ENCODE data around the gene E2F1.

The E2F1 gene

GRCh38 chr20:33684533-33685327, 1.5 kb downstream of the E2F1 start:
- no CpG with 5 or more reads among the region's 10 CpGs for WGBS (ENCODE audit: extremely low coverage, insufficient coverage, insufficient read length)
- no peak overlapping the region for H3K18ac ChIP-seq (ENCODE audit: low read length)
- no peak overlapping the region for H3K4ac ChIP-seq (ENCODE audit: low read depth, low read length)
- no peak overlapping the region for H2AFZ ChIP-seq (ENCODE audit: insufficient read depth, low read length, poor library complexity)
- H2BK120ac ChIP-seq (ENCODE audit: insufficient read depth, low read length, poor library complexity): no peak overlapping the region
- H3K27me3 ChIP-seq (ENCODE audit: insufficient read depth, low read length): no peaks in the 10 kb centered on the region
- peaks cover 2% of the 10 kb centered on the region for H3K79me2 ChIP-seq (ENCODE audit: control insufficient read depth, insufficient read depth, low read length, poor library complexity)
- no peak overlapping the region for H3K23ac ChIP-seq (ENCODE audit: low read length)
- peak overlapping the region; percentile 85 for H3K4me2 ChIP-seq (ENCODE audit: low read length)
- no peak overlapping the region for H4K91ac ChIP-seq (ENCODE audit: low read depth, low read length)
- no peak overlapping the region for H2BK12ac ChIP-seq (ENCODE audit: low read length)
- no peak overlapping the region for H3K14ac ChIP-seq (ENCODE audit: low read length)
- H3K36me3 ChIP-seq (ENCODE audit: control insufficient read depth in 1 of 2, insufficient read depth in 2 of 2, low read length in 2 of 2): peaks cover 3 to 7% of the 10 kb centered on the region in 2 experiments
- H4K8ac ChIP-seq (ENCODE audit: low read depth, low read length): no peak overlapping the region
- no peaks in the 10 kb centered on the region for H3K79me1 ChIP-seq (ENCODE audit: low read length)
- no peak overlapping the region for H3K27ac ChIP-seq (ENCODE audit: low read depth, low read length)
- no peak for DNase-seq
- H2AK5ac ChIP-seq (ENCODE audit: low read length): no peak overlapping the region
- H2BK5ac ChIP-seq (ENCODE audit: low read depth, low read length, poor library complexity): no peak overlapping the region
- H3K9me3 ChIP-seq (ENCODE audit: insufficient read depth, low read depth, low read length): no peaks in the 10 kb centered on the region
- H4K12ac ChIP-seq (ENCODE audit: low read depth, low read length): no peak overlapping the region
- H3K9ac ChIP-seq (ENCODE audit: low read length): no peak overlapping the region
- peak overlapping the region; percentile 13 for H3K4me3 ChIP-seq (ENCODE audit: low read depth, low read length)
- H3K4me1 ChIP-seq (ENCODE audit: control insufficient read depth in 1 of 2, insufficient read depth in 2 of 2, low read length in 2 of 2): peaks cover 8 to 14% of the 10 kb centered on the region in 2 experiments

- no peak overlapping the region for H2AK5ac ChIP-seq (ENCODE audit: low read length)
- no peak overlapping the region for H3K4me3 ChIP-seq (ENCODE audit: low read depth, low read length)
- WGBS (ENCODE audit: extremely low coverage, insufficient coverage, insufficient read length): no CpG with 5 or more reads among the region's 9 CpGs
Observed at GRCh38 chr20:33681728-33682353, 4.3 kb downstream of the E2F1 start.

GRCh38 chr20:33681288-33681687, 4.9 kb downstream of the E2F1 start:
- Histone ChIP-seq H4K12ac (ENCODE audit: low read depth, low read length) (no peak overlapping the region), H3K27me3 (ENCODE audit: insufficient read depth, low read length) (no peaks in the 10 kb centered on the region), H2BK5ac (ENCODE audit: low read depth, low read length, poor library complexity) (no peak overlapping the region), H3K4me3 (ENCODE audit: low read depth, low read length) (no peak overlapping the region), H3K4me1 (ENCODE audit: control insufficient read depth in 1 of 2, insufficient read depth in 2 of 2, low read length in 2 of 2) (peaks cover 8 to 9% of the 10 kb centered on the region in 2 experiments), H4K91ac (ENCODE audit: low read depth, low read length) (no peak overlapping the region), H2AK5ac (ENCODE audit: low read length) (no peak overlapping the region), H3K4ac (ENCODE audit: low read depth, low read length) (no peak overlapping the region), H4K8ac (ENCODE audit: low read depth, low read length) (no peak overlapping the region), H3K79me1 (ENCODE audit: low read length) (no peaks in the 10 kb centered on the region), H2AFZ (ENCODE audit: insufficient read depth, low read length, poor library complexity) (no peak overlapping the region), H3K23ac (ENCODE audit: low read length) (no peak overlapping the region), H2BK120ac (ENCODE audit: insufficient read depth, low read length, poor library complexity) (no peak overlapping the region), H3K79me2 (ENCODE audit: control insufficient read depth, insufficient read depth, low read length, poor library complexity) (peaks cover 2% of the 10 kb centered on the region), H3K14ac (ENCODE audit: low read length) (no peak overlapping the region), H2BK12ac (ENCODE audit: low read length) (no peak overlapping the region), H3K18ac (ENCODE audit: low read length) (no peak overlapping the region), H3K27ac (ENCODE audit: low read depth, low read length) (no peak overlapping the region), H3K4me2 (ENCODE audit: low read length) (no peak overlapping the region), H3K9me3 (ENCODE audit: insufficient read depth, low read depth, low read length) (peaks cover 2% of the 10 kb centered on the region), H3K36me3 (ENCODE audit: control insufficient read depth in 1 of 2, insufficient read depth in 2 of 2, low read length in 2 of 2) (peaks cover 26 to 27% of the 10 kb centered on the region in 2 experiments), H3K9ac (ENCODE audit: low read length) (no peak overlapping the region)
- no peak for DNase-seq
- no CpG with 5 or more reads among the region's 5 CpGs for WGBS (ENCODE audit: extremely low coverage, insufficient coverage, insufficient read length)

More at GRCh38 chr20:33681728-33682353, 4.3 kb downstream of the E2F1 start:
- peaks cover 2% of the 10 kb centered on the region for H3K79me2 ChIP-seq (ENCODE audit: control insufficient read depth, insufficient read depth, low read length, poor library complexity)
- no peak overlapping the region for H4K12ac ChIP-seq (ENCODE audit: low read depth, low read length)
- H3K27me3 ChIP-seq (ENCODE audit: insufficient read depth, low read length): no peaks in the 10 kb centered on the region
- no peak overlapping the region for H2AFZ ChIP-seq (ENCODE audit: insufficient read depth, low read length, poor library complexity)
- H4K8ac ChIP-seq (ENCODE audit: low read depth, low read length): no peak overlapping the region
- no peak overlapping the region for H3K9ac ChIP-seq (ENCODE audit: low read length)
- no peak overlapping the region for H3K14ac ChIP-seq (ENCODE audit: low read length)
- H3K4ac ChIP-seq (ENCODE audit: low read depth, low read length): no peak overlapping the region
- H3K4me1 ChIP-seq (ENCODE audit: control insufficient read depth in 1 of 2, insufficient read depth in 2 of 2, low read length in 2 of 2): peaks cover 8 to 12% of the 10 kb centered on the region in 2 experiments
- H2BK12ac ChIP-seq (ENCODE audit: low read length): no peak overlapping the region
- H2BK5ac ChIP-seq (ENCODE audit: low read depth, low read length, poor library complexity): no peak overlapping the region
- no peak overlapping the region for H3K27ac ChIP-seq (ENCODE audit: low read depth, low read length)
- DNase-seq: no peak
- H3K23ac ChIP-seq (ENCODE audit: low read length): no peak overlapping the region
- H3K4me2 ChIP-seq (ENCODE audit: low read length): no peak overlapping the region
- H3K36me3 ChIP-seq (ENCODE audit: control insufficient read depth in 1 of 2, insufficient read depth in 2 of 2, low read length in 2 of 2): peaks cover 21 to 23% of the 10 kb centered on the region in 2 experiments
- no peaks in the 10 kb centered on the region for H3K9me3 ChIP-seq (ENCODE audit: insufficient read depth, low read depth, low read length)
- no peaks in the 10 kb centered on the region for H3K79me1 ChIP-seq (ENCODE audit: low read length)
- H2BK120ac ChIP-seq (ENCODE audit: insufficient read depth, low read length, poor library complexity): no peak overlapping the region
- H3K18ac ChIP-seq (ENCODE audit: low read length): no peak overlapping the region
- H4K91ac ChIP-seq (ENCODE audit: low read depth, low read length): no peak overlapping the region

GRCh38 chr20:33680686-33681085, 5.5 kb downstream of the E2F1 start:
- Histone ChIP-seq H2AFZ (ENCODE audit: insufficient read depth, low read length, poor library complexity) (no peak overlapping the region), H3K27ac (ENCODE audit: low read depth, low read length) (no peak overlapping the region), H3K27me3 (ENCODE audit: insufficient read depth, low read length) (no peaks in the 10 kb centered on the region), H3K36me3 (ENCODE audit: control insufficient read depth in 1 of 2, insufficient read depth in 2 of 2, low read length in 2 of 2) (peaks cover 26 to 29% of the 10 kb centered on the region in 2 experiments), H3K9me3 (ENCODE audit: insufficient read depth, low read depth, low read length) (peaks cover 2% of the 10 kb centered on the region), H3K79me1 (ENCODE audit: low read length) (no peaks in the 10 kb centered on the region), H3K23ac (ENCODE audit: low read length) (no peak overlapping the region), H2BK5ac (ENCODE audit: low read depth, low read length, poor library complexity) (no peak overlapping the region), H3K9ac (ENCODE audit: low read length) (no peak overlapping the region), H3K79me2 (ENCODE audit: control insufficient read depth, insufficient read depth, low read length, poor library complexity) (peaks cover 2% of the 10 kb centered on the region), H2BK12ac (ENCODE audit: low read length) (no peak overlapping the region), H3K4me3 (ENCODE audit: low read depth, low read length) (no peak overlapping the region), H4K12ac (ENCODE audit: low read depth, low read length) (no peak overlapping the region), H2BK120ac (ENCODE audit: insufficient read depth, low read length, poor library complexity) (no peak overlapping the region), H3K14ac (ENCODE audit: low read length) (no peak overlapping the region), H3K18ac (ENCODE audit: low read length) (no peak overlapping the region), H2AK5ac (ENCODE audit: low read length) (no peak overlapping the region), H4K8ac (ENCODE audit: low read depth, low read length) (no peak overlapping the region), H4K91ac (ENCODE audit: low read depth, low read length) (no peak overlapping the region), H3K4me1 (ENCODE audit: control insufficient read depth in 1 of 2, insufficient read depth in 2 of 2, low read length in 2 of 2) (peaks cover 8 to 10% of the 10 kb centered on the region in 2 experiments), H3K4ac (ENCODE audit: low read depth, low read length) (no peak overlapping the region), H3K4me2 (ENCODE audit: low read length) (no peak overlapping the region)
- WGBS (ENCODE audit: extremely low coverage, insufficient coverage, insufficient read length): no CpG with 5 or more reads among the region's 2 CpGs
- peak in 1 of 2 donors; percentile 19 for DNase-seq

All from trophoblast cell (in vitro differentiated cells and primary cell).